Endodermal cell (in vitro differentiated cells): ENCODE data around the gene ABCB4. TPM values are rescaled to one million over a fixed set of nuclear protein-coding genes. Genes with fewer than 3 reads are reported as not detected.

Source experiments
- DNase-seq: peaks from one replicate; pipeline ENCODE4 v3.0.0-alpha.2; 2017
- H3K27ac ChIP-seq: 2 replicates; pipeline ENCODE4 v1.5.1; 2013; ENCODE audit warnings: mild to moderate bottlenecking, low read depth, low read length, moderate library complexity
- H3K27me3 ChIP-seq: 2 replicates; pipeline ENCODE4 v1.6.1; 2013; ENCODE audit warnings: mild to moderate bottlenecking, low read length, moderate library complexity; ENCODE audit not compliant: insufficient read depth, control insufficient read depth, poor library complexity, severe bottlenecking
- H3K36me3 ChIP-seq: 2 replicates; pipeline ENCODE4 v1.7.0; 2013; ENCODE audit warnings: mild to moderate bottlenecking, low read length, moderate library complexity; ENCODE audit not compliant: control insufficient read depth, insufficient read depth
- H3K4me1 ChIP-seq: one replicate; pipeline ENCODE4 v1.7.0; 2013; ENCODE audit warnings: low read length; ENCODE audit not compliant: control insufficient read depth, insufficient read depth
- H3K4me3 ChIP-seq: 2 replicates; pipeline ENCODE4 v1.5.1; 2013; ENCODE audit warnings: mild to moderate bottlenecking, low read length, moderate library complexity
- H3K9ac ChIP-seq: 2 replicates; pipeline ENCODE4 v1.6.1; 2013; ENCODE audit warnings: mild to moderate bottlenecking, low read length, moderate library complexity; ENCODE audit not compliant: poor library complexity, severe bottlenecking; ENCODE audit errors: extremely low read depth
- H3K9me3 ChIP-seq: 2 replicates; pipeline ENCODE4 v1.6.1; 2013; ENCODE audit warnings: mild to moderate bottlenecking, low read length, moderate library complexity; ENCODE audit not compliant: control insufficient read depth
- H3K27ac Mint-ChIP-seq: 2 replicates; pipeline ENCODE4 v1.8.0; 2020; ENCODE audit warnings: mixed read lengths
- H3K27me3 Mint-ChIP-seq: 2 replicates; pipeline ENCODE4 v1.8.0; 2021; ENCODE audit warnings: mild to moderate bottlenecking, mixed read lengths; ENCODE audit not compliant: insufficient read depth
- H3K36me3 Mint-ChIP-seq: 2 replicates; pipeline ENCODE4 v1.8.0; 2020; ENCODE audit warnings: low read depth, mixed read lengths
- H3K4me1 Mint-ChIP-seq: 2 replicates; pipeline ENCODE4 v1.8.0; 2020; ENCODE audit warnings: mixed read lengths
- H3K4me3 Mint-ChIP-seq: 2 replicates; pipeline ENCODE4 v1.8.0; 2020; ENCODE audit warnings: mild to moderate bottlenecking, moderate library complexity, mixed read lengths
- H3K9me3 Mint-ChIP-seq: 2 replicates; pipeline ENCODE4 v1.8.0; 2020; ENCODE audit warnings: mild to moderate bottlenecking, mixed read lengths
- CTCF ChIP-seq: fragments of 200-600 bp; sonication (generic); conservative IDR thresholded peaks from 2 replicates; pipeline ENCODE4 v1.5.0; 2021; ENCODE audit warnings: antibody characterized with exemption, mild to moderate bottlenecking
- WGBS, 2 experiments: methylation state at CpG; one replicate each; pipeline versions ENCODE4 v1.1.5 to v1.1.7; 2013; ENCODE audit warnings: missing lambda C conversion rate in 2 of 2, mixed read lengths in 1 of 2; ENCODE audit not compliant: insufficient coverage in 1 of 2, insufficient read length in 1 of 2; 5-methylcytosine and 5-hydroxymethylcytosine counted together
- total RNA-seq, 2 donors: library from RNA; stranded (reverse); fragmentation: NEBNext Ultra II Directional in 1 of 2; extraction: Animal tissue kit (Norgen Biotek cat#: 25700) in 1 of 2; gene quantifications; 2 replicates in 1 of 2; 3 replicates in 1 of 2; pipeline ENCODE4 v1.2.1, GENCODE V29; 2021

The ABCB4 gene
- total RNA-seq, 2 donors from 2014 or later, result 0.60 to 0.77 TPM

- peaks cover 11% of the 10 kb centered on the region for H3K4me1 Mint-ChIP-seq
- no peaks in the 10 kb centered on the region for H3K27me3 Mint-ChIP-seq
- Histone ChIP-seq H3K4me3 (no peak overlapping the region), H3K4me1 (no peaks in the 10 kb centered on the region), H3K9ac (no peak overlapping the region), H3K36me3 (no peaks in the 10 kb centered on the region), H3K27me3 (no peaks in the 10 kb centered on the region), H3K27ac (no peak overlapping the region), H3K9me3 (no peaks in the 10 kb centered on the region)
- no peak for DNase-seq
- no peaks in the 10 kb centered on the region for H3K36me3 Mint-ChIP-seq
- WGBS, 2 experiments, result 93 to 100% methylated on average over 1 to 4 of the region's 4 CpGs
- no peak overlapping the region for H3K4me3 Mint-ChIP-seq
- no peaks in the 10 kb centered on the region for H3K9me3 Mint-ChIP-seq
- TF ChIP-seq CTCF, result peak; percentile 58
- no peak overlapping the region for H3K27ac Mint-ChIP-seq
Observed at GRCh38 chr7:87452279-87452678, 23.2 kb downstream of the ABCB4 start.

GRCh38 chr7:87451187-87451586 lies 24.3 kb downstream of the ABCB4 start:
- no peaks in the 10 kb centered on the region for H3K36me3 Mint-ChIP-seq
- H3K4me1 ChIP-seq, result no peaks in the 10 kb centered on the region
- H3K9ac ChIP-seq, result no peak overlapping the region
- peaks cover 7% of the 10 kb centered on the region for H3K4me1 Mint-ChIP-seq
- H3K9me3 Mint-ChIP-seq, result no peaks in the 10 kb centered on the region
- TF ChIP-seq CTCF, result no peak
- H3K27me3 ChIP-seq, result no peaks in the 10 kb centered on the region
- no peak overlapping the region for H3K4me3 ChIP-seq
- no peaks in the 10 kb centered on the region for H3K36me3 ChIP-seq
- no peaks in the 10 kb centered on the region for H3K27me3 Mint-ChIP-seq
- H3K4me3 Mint-ChIP-seq, result no peak overlapping the region
- H3K9me3 ChIP-seq, result no peaks in the 10 kb centered on the region
- DNase-seq, result no peak
- no peak overlapping the region for H3K27ac ChIP-seq
- WGBS, 2 experiments, result 94 to 96% methylated on average over 3 to 4 of the region's 4 CpGs
- H3K27ac Mint-ChIP-seq, result no peak overlapping the region

- H3K4me1 Mint-ChIP-seq, result peaks cover 3% of the 10 kb centered on the region
- Histone ChIP-seq H3K27ac (no peak overlapping the region), H3K36me3 (no peaks in the 10 kb centered on the region), H3K4me3 (no peak overlapping the region), H3K9me3 (no peaks in the 10 kb centered on the region), H3K9ac (no peak overlapping the region), H3K4me1 (no peaks in the 10 kb centered on the region), H3K27me3 (no peaks in the 10 kb centered on the region)
- H3K4me3 Mint-ChIP-seq, result no peak overlapping the region
- TF ChIP-seq CTCF, result no peak
- H3K27me3 Mint-ChIP-seq, result no peaks in the 10 kb centered on the region
- no peaks in the 10 kb centered on the region for H3K9me3 Mint-ChIP-seq
- WGBS, 2 experiments, result 89 to 94% methylated on average over 1 of the region's 1 CpG
- DNase-seq, result no peak
- H3K27ac Mint-ChIP-seq, result no peak overlapping the region
- H3K36me3 Mint-ChIP-seq, result no peaks in the 10 kb centered on the region
Observed at GRCh38 chr7:87450706-87451105, 24.8 kb downstream of the ABCB4 start.
